GM19238 (cell line): ENCODE measurements around the gene LRRC32.

Experiments used
- DNase-seq: peaks from one replicate; pipeline ENCODE4 v3.0.0; 2011; ENCODE audit warnings: low spot score; ENCODE audit not compliant: insufficient read length

Gene LRRC32

GRCh38 chr11:76680518-76681425 is 10.2 kb upstream of the LRRC32 start:
- DNase-seq, result peak; percentile 78

GRCh38 chr11:76678321-76678720 is 7.8 kb upstream of the LRRC32 start:
- DNase-seq, result no peak

- DNase-seq, result no peak
Observed at GRCh38 chr11:76677458-76677765, 6.9 kb upstream of the LRRC32 start.

- DNase-seq, result no peak
Observed at GRCh38 chr11:76676636-76677457, 6.3 kb upstream of the LRRC32 start.

GRCh38 chr11:76674517-76675400 is 4.2 kb upstream of the LRRC32 start:
- peak; percentile 63 for DNase-seq

GRCh38 chr11:76673176-76674142 is 2.9 kb upstream of the LRRC32 start:
- no peak for DNase-seq

- DNase-seq, result peak; percentile 71
Observed at GRCh38 chr11:76672431-76673175, 2.1 kb upstream of the LRRC32 start.

GRCh38 chr11:76671626-76672309 is 1.2 kb upstream of the LRRC32 start:
- no peak for DNase-seq

GRCh38 chr11:76671237-76671592 is 668 bp upstream of the LRRC32 start:
- DNase-seq, result no peak

- DNase-seq, result no peak
Observed at GRCh38 chr11:76669901-76670484, 554 bp downstream of the LRRC32 start.

- no peak for DNase-seq
Observed at GRCh38 chr11:76668362-76669155, 2.0 kb downstream of the LRRC32 start.

GRCh38 chr11:76667856-76668255 is 2.7 kb downstream of the LRRC32 start:
- DNase-seq, result no peak

GRCh38 chr11:76667271-76667818 is 3.2 kb downstream of the LRRC32 start:
- DNase-seq, result no peak

- no peak for DNase-seq
Observed at GRCh38 chr11:76666830-76667229, 3.7 kb downstream of the LRRC32 start.

- no peak for DNase-seq
Observed at GRCh38 chr11:76666408-76666807, 4.1 kb downstream of the LRRC32 start.

GRCh38 chr11:76665921-76666351 is 4.6 kb downstream of the LRRC32 start:
- DNase-seq, result no peak

GRCh38 chr11:76665172-76665571 is 5.4 kb downstream of the LRRC32 start:
- no peak for DNase-seq
